ENCODE results near the gene DOK7.

Gene DOK7

DNA sequence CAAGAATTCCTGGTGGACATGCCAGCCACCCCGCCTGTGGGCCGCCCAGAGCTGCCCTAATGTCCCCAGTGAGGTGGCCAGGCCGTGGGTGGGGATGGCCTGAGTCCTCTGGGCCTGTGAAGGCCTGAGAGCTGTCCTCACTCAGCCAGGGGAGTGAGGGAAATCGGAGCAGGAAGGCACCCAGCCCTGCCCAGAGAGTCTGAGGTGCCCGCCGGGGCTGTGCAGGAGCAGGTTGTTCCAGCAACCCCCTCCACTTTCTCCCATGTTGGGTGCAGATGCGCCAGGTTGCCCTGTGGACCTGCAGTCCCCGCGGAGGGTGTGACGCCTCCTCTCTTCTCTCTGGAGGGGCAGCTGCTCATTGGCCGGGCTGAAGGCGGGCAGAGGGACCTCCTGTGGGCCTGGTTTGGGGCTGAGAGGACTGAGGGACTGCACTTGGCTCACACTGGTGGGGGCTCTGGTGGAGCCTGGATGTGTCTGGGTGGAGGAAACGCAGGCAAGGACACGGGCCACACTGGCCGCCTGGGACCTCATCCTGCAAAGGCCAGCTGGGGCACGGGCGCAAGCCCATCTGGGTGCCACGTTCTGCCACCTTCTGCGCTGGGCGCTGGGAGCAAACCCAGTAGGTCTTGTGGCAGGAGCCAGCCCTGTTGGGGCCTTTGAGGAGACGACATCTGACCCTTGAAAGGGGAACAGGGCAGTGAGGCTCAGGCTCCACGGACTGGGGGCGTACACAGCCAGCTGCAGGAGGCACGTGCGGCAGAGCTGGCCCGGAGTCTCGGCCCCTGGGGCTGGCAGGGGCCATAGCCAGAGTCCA, 14.0 kb downstream of the DOK7 start:
- DNase-seq: no peak

- DNase-seq: no peak
Observed at GRCh38 chr4:3477750-3478430, 14.8 kb downstream of the DOK7 start.

DNA sequence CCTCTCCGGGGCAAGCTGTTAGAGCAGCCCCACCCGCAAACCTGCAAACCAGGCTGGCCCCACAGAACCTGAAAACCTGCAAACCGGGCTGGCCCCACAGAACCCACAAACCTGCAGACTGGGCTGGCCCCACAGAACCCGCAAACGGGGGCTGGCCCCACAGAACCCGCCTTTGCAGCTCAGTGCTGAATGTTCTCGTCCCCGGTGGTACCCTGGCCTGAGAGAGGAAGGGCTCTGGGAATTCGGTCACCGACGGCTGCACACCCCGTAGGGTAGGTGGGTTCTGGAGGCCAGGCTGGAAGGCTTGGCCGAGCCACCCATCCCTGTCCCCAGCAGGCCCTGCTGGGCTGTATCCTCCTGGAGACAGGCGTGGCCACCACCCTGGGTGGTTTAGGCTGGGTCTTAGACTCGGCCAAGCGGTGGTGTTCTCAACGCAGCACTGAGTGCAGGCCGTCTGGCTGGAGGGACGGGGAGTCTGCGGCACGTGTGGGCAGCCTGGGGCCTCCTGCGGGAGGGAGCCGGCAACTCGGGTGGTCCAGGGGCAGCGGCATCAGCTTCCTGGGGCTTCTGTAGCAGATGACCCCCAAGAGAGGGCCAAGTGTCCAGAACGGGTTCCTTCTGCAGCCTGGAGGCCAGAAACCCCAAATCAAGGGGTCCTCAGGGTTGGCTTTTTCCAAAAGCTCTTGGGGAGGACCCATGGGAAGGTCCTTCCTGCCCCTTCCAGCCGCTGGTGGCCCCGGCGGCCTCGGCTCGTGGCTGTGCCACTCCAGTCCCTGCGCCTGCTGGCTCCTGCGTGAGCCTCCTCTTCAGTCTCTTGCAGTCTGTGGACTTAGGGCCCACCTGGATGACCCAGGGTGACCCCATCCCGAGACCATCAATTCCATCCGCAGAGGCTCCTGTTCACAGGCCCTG, 15.6 kb downstream of the DOK7 start:
- DNase-seq: no peak

GRCh38 chr4:3479358-3480101, 16.4 kb downstream of the DOK7 start:
- no peak for DNase-seq

DNA sequence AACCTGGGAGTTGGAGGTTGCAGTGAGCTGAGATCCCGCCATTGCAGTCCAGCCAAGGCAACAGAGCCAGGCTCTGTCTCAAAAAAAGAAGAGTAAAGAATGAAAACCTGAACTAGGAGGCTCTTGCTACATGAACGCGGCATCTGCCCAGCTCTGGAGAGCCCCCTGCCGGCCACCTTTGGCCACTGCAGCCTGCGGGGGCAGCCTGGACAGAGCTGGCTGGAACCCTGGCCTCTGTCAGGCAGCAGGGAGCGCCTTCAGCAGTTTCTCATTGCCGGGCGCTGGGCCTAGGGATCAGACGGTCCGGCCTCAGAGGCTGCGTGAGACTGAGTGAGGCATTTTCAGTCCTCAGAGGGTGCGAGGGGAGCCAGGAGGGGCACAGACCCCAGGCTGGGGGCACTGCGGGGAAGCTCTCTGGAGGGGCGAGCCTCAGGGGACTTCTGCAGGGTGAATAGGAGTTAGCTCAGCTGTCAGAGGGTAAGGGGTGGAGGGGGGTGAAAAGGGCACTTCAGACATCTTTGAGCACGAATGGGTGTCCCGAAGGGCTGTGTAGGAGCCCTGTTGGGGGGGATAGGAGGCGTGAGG, 17.5 kb downstream of the DOK7 start:
- DNase-seq: peak; percentile 44

DNA sequence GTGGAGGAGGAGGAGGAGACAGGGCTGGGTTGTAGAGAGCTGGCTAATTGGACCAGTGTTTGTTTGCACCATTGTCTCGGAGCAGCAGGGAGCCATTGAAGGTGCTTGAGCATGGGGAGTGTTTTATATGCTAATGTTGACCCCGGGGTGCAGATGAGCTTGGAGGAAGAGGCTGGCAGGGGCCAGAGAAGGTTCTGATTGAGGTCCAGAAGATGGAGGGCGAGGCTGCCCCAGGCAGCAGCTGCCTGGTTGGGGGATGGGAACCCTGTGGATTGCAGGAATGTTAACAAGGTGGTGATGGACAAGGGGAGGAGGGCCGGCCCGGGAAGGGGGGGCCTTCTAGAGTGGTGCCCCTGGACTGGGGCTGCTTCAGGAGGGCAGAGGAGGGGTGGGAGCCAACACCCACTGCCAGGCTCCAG, 18.0 kb downstream of the DOK7 start:
- DNase-seq: no peak

GRCh38 chr4:3481783-3482393, 18.8 kb downstream of the DOK7 start:
- DNase-seq: no peak

GRCh38 chr4:3482707-3483106, 19.6 kb downstream of the DOK7 start:
- DNase-seq: no peak

DNA sequence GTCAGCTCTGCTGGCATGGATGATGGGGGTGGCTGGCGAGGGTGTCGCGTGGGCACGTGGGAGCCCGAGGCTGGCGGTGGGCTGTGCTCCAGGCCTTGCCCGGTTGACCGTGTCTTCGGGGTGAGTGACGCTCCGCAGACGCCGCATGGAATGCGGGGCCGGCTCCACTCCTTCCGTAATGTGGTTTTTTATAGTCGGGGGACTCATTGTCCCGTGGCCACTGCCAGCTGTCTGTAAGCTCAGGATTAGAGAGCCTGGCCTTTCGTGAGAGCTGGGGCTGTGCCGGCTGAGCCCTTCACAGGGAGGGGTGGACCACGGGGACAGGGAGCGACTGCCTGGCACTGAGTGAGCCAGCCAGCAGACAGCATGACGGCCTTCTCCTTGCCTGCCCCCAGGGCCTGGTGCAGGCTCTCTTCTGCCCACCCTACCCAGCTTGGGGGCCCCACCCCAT, 20.4 kb downstream of the DOK7 start:
- no peak for DNase-seq

- no peak for DNase-seq
Observed at GRCh38 chr4:3484057-3484973, 21.2 kb downstream of the DOK7 start.

- no peak for DNase-seq
Observed at GRCh38 chr4:3485011-3485791, 22.1 kb downstream of the DOK7 start.

DNA sequence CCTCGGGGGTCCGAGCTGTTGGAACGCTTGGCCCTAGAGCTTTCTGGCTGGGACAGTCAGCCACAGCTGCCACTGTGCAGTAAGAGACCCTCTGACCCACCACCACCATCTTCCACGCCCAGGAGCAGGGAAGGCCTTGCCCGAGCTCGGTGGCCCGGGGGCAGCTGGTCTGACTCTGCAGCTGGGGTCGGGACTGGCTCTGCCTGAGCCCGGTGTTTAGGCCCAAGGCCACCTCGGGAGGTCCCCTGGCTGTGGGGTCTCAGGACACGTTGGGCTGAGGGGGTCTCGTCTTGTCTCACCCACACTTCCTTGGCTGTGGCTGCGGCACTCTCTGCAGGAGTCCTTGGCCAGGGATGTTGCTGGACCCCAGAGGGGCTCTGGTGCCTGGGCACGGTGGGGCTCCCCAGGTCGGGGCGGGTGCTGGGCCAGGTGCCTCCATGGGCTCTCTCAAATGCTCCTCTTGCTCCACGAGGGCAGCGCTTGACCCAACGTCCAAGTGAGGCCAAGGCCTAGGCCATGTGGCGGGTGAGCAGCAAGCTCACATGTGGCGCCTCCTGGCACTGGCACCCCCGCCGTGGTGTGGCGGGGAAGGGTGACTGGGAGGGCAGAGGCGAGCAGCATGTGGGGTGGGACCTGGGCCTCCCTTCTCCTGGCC, 22.9 kb downstream of the DOK7 start:
- no peak for DNase-seq

DNA sequence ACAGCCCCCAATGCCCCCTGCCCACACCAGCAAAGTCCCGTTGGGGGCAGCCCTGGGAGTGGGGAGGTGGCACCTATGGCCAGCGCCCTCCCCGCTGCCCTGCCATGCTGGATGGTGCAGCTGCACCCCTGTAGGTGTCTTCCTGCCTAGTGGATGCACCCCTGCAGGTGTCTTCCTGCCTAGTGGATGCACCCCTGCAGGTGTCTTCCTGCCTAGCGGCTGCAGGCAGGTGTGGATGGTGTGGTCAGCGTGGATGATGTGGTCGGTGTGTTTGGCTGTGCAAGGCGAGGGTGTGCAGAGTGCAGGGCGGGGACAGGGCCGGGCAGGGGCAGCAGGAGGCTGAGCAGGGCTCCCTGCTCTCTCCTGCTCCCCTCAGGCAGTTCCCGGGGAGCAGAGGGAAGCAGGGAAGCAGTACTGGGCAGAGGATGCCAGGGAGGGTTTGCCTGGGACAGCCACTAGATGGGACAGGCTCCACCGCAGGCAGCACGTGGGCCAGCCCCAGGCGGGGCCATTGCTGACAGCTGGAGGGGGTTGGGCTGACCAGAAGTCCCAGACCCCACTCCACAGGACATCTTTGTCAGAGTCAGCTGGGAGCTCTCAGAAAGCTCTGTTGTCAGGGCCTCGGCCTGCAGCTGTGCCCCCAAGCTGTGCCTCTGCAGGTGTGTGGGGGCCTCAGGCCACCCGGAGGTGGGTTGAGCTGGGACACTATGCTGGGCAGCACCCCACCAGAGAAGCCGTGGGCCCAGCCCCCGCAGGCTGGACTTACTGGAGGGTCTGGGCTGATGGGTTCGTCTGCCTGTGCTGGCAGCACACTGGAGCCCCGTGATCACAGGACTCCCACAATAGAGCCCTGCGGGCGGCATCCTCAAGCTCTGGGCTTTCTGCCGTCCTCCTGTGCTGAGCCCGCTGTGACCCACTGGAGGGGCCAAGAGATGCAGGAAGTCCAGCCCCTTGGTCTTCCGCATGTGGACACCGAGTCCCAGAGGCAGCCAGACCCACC, 23.7 kb downstream of the DOK7 start:
- no peak for DNase-seq

DNA sequence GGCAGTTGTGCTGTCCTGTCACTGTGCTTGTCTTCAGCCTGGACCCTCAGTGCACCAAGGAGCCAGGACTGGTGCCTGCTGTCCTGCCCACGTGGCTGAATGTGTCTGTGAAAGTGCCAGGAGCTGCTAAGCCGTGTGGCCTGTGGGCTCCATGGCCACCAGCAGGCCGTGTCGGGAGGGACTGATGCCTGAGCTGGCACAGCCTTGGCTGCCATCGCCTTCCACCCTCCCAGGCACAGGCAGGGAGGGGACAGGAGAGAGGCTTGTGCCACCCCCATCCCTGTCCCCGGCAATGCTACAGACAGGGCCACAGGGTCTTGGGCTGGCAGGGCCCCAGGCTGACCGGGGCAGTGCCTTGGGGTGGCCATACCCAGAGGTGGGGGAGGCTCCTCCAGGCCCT, 24.8 kb downstream of the DOK7 start:
- no peak for DNase-seq

DNA sequence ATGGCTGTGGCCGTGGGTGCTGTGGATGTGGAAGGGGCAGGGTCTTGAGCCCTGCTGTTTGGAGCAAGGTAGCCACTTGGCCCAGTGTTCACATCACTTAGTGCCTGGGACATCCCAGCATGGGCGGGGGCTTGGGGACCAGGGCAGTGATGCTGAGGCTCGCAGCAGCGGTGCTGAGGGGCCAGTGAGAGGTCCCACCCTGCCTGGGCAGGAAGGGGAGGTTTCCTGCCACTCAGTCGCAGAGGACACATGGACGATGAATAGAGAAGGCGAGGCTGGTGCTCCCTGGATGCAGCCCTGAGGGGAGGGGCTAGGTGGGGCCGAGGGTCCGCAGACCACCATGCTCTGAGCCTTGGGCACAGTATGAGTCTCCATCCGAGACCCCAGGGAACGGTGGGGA, 25.7 kb downstream of the DOK7 start:
- DNase-seq: no peak

DNA sequence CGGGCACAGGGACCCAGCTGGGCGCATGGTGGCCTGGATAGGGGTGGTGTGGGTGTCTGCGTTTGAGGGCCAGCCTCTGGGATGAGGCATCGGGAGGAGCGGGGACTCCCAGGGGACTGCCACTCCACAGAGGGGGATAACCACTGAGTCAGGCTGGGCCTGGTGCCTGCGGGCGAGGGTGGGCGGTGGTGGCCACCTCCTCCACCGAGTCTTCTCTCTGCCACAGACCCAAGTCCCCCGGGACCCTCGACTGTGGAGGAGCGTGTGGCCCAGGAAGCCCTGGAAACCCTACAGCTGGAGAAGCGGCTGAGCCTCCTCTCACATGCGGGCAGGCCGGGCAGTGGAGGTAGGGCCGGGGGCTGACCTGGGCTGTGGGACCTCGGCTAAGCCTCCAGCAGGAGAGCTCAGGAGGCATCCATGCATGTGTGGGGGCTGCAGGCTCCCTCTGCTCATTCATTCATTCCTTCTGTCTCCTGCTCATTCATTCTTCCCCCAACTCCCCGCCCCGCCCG, 26.4 kb downstream of the DOK7 start:
- no peak for DNase-seq

DNA sequence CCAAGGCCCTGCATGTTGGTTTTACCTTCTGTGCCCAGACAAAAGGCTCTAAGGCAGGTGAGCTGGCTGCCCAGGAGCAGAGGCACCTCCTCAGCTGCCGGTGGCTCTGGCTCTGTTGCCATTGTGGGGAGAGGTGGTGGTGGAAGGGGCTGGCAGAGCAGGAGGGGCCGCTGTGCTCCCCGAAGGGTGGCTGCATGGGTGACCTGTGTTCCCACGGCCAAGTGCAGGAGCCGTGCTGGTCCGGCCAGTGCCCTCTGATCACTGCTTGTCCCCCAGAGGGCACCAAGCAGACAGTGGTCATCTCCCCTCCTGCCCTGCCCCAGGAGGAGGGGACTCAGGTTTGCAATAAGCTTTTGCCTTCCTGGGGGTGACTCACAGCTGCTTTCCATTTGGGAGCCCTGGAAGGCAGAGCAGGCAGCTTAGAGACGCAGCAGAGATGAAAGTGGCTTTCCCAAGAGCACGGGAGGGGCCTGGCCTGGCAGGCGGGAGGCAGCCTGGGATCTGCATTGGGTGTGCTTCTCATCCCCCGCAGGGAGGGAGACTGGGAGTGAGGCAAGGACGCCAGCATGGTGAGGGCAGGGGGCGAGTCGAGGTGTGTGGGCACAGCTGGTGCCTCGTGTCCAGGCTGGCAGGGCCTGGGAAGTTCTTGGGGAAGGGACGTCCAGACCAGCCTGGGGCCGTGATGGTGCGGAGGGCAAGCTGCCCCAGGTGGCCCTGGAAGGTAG, 28.7 kb downstream of the DOK7 start:
- no peak for DNase-seq
